GM18858 (cell line): ENCODE data around the gene C1QTNF1.

Experiments
- ATAC-seq: cut with Tn5 transposase; IDR thresholded peaks from one replicate; pipeline ENCODE4 v1.9.1; 2021; ENCODE audit not compliant: unreplicated experiment

Gene C1QTNF1

DNA sequence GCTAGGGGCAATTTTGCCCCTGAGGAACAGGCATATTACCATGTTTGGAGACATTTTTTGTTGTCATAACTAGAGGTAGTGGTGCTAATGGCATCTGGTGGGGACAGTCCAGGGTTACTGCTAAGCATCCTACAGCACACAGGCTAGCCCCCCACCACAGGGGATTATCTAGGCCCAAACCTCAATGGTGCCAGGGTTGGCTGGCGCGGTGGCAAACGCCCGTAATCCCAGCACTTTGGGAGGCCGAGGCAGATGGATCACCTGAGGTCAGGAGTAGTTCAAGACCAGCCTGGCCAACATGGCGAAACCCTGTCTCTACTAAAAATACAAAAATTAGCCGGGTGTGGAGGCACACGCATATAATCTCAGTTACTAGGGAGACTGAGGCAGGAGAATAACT, 15.2 kb downstream of the C1QTNF1 start:
- ATAC-seq, result no peak

DNA sequence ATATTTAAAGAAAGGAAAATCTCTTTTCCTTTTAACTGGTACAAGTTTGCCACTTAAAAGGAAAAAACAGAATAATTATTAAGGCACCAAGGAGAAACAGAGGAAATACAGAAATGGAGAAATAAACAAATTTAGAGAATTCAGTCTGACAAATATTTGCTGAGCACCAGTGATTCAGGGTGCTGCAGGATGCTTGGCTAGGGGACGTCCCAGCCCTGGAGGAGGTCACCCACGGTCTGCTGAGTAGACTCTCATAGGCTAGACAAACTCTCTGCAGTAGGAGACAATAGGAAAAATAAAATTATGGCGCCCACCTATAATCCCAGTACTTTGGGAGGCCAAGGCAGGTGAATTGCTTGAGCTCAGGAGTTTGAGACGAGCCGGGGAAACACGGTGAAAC, 15.9 kb downstream of the C1QTNF1 start:
- ATAC-seq, result no peak

DNA sequence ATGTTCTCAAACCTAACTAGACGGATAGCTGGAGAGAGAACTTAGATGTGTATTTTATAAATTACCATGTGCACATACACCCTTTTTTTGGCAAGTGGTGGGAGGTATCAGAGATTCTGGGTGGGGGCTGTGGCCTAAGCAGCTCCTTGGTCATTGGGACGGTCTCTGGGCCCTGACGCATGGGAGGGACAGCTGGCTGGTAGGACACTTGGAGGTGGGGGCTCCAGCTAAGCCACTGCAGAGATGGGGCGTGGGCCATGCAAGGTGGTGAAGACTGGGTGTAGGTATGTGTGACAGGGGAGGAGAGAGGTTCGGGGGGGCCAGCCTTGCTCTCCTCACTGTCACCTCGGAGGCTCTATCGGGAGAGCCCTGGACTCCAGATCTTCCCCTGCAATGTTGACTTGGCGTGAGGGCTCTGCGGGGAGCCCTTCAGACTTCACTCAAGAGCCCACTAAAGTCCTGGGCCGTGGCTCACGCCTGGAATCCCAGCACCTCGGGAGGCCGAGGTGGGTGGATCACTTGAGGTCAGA, 17.1 kb downstream of the C1QTNF1 start:
- ATAC-seq, result no peak

DNA sequence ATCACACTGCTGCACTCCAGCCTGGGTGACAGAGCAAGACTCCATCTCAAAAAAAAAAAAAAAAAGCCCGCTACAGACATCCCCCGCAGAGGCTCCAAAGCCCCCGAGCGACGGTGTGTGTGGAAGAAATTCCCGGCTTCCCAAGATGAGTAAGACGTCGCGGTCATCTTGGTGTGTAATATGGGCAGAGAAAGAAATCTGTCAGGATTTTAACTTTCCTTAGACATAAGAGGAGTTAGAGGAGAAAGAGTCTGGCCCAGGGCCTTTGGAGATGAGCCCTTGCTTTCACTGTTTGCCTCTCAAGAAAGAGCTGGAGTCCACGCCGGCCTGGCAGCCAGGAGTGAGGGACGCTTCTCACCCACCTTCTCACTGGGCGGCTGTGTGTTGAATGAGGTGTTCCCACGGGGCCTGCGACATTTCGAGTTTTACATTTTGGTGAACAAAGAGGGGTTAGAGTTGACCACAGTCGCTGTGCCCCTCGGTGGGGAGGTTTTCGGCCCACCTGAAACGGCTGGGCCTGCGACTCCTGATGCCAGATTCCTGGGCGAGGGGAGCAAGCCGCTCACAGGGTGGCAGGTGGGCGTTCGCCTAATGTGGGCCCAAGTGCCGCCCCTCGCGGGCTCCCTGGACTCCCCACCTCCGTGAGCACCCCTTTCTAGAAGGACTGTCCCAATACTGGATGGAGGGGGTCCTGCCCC, 17.9 kb downstream of the C1QTNF1 start:
- no peak for ATAC-seq

DNA sequence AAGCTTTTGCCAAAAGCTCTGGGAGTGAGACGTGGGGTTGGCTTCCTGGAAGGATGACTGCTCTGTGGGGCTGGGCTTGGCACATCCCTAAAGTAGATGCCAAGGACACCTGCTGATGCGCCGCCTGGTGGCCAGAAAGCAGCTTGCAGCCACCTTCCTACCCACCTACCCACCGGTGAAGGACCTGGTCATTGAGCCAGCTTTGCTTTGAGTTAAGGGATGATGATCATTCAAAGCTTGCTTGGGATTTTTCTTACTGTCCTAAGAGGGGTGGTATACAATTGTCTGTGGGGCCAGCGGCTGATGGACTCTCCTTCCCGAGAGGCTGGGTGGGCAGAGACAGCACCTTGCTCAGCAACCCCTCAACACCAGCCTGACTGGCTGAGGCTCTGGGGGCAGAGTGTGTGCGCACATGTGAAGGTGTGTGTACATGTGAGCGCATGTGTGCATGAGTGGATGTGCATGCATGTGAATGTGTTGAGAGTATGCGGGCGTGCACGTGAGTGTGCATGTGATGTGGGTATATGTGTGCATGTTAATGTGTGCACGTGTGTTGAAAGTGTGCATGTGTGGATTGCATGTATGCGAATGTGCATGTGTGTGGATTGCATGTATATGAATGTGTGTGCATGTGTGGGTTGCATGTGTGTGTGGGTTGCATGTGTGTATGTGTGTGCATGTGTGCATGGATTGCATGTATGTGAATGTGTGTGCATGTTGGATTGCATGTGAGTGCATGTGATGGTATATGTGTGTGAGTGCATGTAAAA, 18.6 kb downstream of the C1QTNF1 start:
- ATAC-seq, result no peak

DNA sequence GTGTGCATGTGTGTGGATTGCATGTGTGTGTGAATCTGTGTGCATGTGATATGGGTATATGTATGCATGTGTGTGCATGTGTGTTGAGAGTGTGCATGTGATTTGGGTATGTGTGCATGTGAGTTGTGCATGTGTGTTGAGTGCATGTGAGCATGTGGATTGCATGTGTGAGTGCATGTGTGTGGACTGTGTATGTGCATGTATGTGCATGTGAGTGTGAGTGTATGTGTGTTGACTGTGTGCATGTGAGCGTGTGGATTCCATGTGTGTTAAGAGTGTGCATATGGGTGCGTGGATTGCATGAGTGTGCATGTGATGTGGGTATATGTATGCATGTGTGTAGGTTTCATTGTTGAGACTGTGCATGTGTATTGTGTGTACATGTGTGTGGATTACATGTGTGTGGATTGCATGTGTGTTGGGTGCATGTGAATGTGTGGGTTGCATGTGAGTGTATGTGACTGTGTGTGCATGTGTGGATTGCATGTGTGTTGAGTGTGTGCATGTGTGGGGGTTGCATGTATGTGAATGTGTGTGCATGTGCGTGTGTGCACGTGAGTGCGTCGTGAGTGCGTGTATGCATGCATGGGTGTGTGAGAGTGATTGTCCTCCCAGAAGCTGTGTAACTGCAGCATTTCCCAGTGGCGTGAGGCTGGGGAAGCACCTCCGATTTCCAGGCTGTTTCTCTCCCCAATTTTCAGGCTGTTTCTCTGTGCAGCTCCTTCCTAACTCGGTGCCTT, 19.4 kb downstream of the C1QTNF1 start:
- no peak for ATAC-seq

DNA sequence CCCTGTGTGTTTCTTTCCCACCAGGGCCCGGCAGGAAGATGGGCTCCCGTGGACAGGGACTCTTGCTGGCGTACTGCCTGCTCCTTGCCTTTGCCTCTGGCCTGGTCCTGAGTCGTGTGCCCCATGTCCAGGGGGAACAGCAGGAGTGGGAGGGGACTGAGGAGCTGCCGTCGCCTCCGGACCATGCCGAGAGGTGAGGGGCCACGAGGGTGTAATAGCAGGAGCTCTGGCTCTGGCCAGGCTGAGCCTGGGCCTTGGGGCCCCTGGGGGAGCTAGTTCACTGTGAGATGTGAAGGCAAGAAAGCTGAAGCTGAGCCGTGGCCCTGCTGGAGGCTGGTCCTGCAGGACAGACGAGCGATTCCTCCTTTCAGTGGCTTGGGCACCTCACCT, 20.0 kb downstream of the C1QTNF1 start:
- no peak for ATAC-seq

DNA sequence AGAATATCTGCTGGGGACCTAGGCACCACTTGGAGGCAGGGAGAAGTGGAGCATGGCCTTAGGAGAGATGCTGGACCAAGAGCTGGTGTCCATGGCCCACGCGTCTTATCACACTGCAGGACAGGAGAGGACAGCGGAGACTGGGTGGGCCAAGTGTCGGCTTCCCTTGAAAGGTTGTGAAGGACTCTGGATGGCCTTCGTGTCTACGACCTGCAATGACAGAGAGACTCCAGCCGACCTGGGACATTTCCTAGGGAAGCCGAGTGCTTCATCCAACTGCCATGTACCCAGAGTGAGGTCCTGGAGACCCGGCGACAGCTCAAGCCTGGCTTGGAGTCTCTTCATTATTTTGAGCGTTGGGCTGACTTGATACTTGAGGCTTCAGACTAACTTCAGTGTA, 20.5 kb downstream of the C1QTNF1 start:
- no peak for ATAC-seq

DNA sequence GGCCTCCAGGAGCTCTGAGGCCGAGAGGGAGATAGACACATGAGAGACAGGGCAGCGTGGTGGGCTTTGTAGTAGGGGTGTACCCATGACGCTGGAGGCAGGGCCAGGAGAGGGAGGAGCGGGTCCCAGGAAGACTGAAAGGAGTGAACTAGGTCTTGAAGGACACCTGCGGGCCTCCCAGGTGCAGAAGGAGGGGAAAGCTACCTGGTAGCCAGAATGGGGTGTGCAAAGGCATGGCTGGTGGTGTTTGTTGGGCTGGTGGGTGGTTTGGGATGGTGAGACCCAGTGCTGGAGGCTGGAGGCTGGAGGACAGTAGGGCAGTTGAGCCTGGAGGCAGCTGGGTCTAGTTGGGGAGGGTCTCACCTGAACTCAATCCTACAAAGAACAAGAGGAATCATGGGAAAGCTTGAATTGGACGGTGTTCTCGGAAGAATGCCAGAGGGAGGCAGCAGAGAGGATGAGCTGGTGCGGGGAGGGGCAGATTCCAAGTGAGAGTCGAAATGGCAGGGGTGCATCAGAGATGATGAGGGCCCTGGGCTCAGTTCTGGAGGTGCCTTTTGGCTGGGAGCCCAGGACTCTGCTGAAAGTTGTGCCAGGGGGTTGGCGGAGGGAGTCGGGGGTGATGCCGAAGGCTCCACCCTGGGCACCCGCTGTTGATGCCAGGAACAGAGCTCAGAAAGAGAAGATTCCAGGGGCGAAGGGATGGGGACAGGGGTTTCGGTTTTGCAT, 21.2 kb downstream of the C1QTNF1 start:
- no peak for ATAC-seq

DNA sequence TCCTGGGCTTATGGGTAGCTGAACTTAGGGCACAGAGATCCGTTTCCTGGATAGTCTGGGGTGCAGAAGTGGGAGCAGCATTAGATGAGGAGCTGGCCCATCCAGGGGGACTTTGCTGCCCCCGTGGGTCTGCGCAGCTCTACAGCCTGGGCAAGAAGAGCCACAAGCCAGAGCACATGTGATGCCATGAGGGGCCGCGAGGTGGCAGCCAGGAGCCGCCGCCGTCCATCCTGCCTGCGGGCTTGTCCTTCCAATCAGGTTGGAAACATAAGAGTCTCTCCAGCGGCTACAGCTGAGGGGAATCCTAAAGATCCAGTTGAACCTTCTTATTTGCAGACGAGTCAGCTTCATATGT, 21.9 kb downstream of the C1QTNF1 start:
- no peak for ATAC-seq

DNA sequence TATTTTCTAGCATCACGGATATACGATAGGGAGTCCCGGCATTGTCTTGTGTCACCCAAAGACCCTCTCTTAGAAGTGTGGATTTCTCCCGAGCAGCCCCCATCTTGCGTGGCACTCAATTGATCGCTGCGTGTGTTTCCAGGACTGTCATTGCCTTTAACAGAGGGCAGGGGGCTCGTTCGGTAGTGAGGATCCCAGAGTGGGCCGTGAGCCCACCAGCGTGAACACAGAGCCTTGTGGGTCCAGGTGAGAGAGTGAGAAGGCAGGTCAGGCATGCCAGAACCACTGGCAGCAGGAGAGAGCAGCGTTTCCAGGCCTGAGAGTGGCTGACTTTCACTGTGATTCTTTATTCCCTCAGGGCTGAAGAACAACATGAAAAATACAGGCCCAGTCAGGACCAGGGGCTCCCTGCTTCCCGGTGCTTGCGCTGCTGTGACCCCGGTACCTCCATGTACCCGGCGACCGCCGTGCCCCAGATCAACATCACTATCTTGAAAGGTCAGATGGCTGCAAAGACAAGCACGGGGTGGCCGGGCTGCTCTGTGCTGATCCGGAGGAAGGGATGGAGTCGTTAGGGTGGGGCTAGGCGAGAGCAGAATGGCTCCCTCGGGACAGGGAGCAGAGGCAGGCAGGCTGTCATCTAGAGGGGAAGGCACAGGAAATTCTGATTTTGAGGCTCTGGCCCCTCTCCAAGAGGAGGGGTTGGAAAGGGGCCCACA, 22.4 kb downstream of the C1QTNF1 start:
- no peak for ATAC-seq

DNA sequence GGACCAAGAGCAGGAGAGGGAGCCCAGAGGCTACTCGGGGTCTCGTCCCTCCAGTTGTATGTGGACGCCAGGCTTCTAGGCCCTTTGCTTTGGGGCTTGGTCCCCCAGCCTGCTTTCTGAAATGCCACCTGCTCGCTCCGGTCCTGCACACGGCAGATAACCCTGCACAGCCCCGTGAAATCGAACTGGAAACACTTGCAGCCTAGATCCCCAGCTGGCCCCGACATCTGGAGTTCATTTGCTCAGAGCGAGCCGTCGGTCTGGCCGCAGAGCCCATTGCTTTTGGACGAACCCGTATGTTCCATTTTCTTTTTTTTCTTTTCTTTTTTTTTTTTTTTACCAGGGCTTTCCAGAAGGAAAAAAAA, 22.9 kb downstream of the C1QTNF1 start:
- no peak for ATAC-seq

DNA sequence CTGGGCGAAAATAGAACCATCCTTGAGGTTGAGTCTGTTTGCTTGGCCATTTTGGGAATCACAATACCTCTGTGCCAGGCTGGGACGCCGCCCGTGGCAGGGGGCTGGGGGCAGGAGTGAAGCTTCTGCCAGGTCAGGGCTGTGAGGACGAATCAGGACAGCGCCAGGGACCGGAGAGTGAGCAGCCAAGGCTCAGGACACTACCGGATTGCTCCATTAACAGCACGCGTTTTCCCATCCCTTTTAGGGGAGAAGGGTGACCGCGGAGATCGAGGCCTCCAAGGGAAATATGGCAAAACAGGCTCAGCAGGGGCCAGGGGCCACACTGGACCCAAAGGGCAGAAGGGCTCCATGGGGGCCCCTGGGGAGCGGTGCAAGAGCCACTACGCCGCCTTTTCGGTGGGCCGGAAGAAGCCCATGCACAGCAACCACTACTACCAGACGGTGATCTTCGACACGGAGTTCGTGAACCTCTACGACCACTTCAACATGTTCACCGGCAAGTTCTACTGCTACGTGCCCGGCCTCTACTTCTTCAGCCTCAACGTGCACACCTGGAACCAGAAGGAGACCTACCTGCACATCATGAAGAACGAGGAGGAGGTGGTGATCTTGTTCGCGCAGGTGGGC, 23.4 kb downstream of the C1QTNF1 start:
- ATAC-seq, result no peak

DNA sequence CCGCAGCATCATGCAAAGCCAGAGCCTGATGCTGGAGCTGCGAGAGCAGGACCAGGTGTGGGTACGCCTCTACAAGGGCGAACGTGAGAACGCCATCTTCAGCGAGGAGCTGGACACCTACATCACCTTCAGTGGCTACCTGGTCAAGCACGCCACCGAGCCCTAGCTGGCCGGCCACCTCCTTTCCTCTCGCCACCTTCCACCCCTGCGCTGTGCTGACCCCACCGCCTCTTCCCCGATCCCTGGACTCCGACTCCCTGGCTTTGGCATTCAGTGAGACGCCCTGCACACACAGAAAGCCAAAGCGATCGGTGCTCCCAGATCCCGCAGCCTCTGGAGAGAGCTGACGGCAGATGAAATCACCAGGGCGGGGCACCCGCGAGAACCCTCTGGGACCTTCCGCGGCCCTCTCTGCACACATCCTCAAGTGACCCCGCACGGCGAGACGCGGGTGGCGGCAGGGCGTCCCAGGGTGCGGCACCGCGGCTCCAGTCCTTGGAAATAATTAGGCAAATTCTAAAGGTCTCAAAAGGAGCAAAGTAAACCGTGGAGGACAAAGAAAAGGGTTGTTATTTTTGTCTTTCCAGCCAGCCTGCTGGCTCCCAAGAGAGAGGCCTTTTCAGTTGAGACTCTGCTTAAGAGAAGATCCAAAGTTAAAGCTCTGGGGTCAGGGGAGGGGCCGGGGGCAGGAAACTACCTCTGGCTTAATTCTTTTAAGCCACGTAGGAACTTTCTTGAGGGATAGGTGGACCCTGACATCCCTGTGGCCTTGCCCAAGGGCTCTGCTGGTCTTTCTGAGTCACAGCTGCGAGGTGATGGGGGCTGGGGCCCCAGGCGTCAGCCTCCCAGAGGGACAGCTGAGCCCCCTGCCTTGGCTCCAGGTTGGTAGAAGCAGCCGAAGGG, 24.2 kb downstream of the C1QTNF1 start:
- no peak for ATAC-seq

DNA sequence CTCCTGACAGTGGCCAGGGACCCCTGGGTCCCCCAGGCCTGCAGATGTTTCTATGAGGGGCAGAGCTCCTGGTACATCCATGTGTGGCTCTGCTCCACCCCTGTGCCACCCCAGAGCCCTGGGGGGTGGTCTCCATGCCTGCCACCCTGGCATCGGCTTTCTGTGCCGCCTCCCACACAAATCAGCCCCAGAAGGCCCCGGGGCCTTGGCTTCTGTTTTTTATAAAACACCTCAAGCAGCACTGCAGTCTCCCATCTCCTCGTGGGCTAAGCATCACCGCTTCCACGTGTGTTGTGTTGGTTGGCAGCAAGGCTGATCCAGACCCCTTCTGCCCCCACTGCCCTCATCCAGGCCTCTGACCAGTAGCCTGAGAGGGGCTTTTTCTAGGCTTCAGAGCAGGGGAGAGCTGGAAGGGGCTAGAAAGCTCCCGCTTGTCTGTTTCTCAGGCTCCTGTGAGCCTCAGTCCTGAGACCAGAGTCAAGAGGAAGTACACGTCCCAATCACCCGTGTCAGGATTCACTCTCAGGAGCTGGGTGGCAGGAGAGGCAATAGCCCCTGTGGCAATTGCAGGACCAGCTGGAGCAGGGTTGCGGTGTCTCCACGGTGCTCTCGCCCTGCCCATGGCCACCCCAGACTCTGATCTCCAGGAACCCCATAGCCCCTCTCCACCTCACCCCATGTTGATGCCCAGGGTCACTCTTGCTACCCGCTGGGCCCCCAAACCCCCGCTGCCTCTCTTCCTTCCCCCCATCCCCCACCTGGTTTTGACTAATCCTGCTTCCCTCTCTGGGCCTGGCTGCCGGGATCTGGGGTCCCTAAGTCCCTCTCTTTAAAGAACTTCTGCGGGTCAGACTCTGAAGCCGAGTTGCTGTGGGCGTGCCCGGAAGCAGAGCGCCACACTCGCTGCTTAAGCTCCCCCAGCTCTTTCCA, 25.1 kb downstream of the C1QTNF1 start:
- ATAC-seq, result no peak

DNA sequence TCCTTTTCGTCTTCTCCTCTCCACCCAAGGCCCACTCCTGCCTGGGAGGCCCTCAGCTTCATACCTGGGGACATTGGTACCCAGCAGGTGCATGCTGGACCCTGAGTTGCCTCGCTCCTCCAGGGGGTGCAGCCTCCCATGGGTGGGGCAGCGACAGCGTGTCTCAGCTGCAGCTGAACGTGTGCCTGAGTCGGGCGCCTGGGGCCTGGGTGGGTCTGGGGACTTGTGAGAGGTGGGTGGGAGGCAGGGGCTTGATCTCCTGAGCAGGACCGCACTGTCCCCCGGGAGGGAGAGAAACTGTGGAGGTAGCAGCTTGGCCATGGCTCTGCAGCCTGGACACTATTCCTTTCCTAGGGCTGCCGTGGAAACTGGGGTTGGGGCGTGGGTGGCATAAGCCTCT, 25.9 kb downstream of the C1QTNF1 start:
- ATAC-seq, result no peak

DNA sequence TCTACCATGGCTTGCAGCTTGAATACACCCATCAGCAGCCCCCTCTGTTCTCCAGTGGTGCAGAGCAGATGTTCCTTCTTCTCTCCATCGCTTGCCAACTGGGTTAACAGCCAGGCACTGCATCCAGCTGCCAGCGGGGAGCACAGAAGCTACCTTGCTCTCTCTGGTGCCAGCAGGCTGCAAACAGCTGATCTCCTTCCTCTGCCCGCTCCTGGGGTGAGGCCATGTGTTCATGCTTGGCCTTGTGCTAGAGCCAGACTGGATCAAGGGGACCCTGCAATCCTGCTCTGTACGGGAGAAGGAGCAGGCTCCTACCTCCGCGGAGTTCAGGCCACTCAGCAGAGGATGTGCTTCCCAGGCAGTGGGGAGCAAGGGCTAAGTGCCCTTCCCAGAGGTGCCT, 26.6 kb downstream of the C1QTNF1 start:
- no peak for ATAC-seq

DNA sequence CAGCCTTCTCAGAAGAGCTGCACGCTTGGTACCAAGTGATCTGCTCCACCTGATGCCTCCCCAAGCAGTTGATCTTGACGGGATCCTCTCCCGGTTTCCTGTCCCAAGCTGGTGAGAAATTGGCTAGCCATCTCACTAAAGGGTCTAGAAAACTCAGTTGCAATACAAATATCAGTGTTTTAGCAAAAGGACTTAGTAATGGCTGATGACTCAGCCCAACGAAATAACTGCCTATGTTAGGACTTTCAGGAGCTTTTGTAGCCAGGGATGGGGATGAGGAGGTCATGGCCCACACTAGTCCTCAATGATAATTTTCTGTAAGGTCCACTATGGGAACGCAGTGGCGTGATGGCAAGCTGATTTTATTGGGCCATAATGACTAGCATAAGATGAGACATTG, 27.3 kb downstream of the C1QTNF1 start:
- no peak for ATAC-seq
